WTC11 (cell line): ENCODE data around the gene DOCK1.
"Not testable (repeated sequence)": the region's sequence is repeated elsewhere in the genome, so short reads cannot be mapped to it uniquely, and the experiment has no call there.

ENCODE experiments used
- CREB1 ChIP-seq: sonication (generic); formaldehyde crosslinking; IDR thresholded peaks from 2 replicates; pipeline ENCODE4 v1.8.0; 2023; ENCODE audit warnings: mild to moderate bottlenecking, missing genetic modification reagents
- ELF4 ChIP-seq: sonication (generic); formaldehyde crosslinking; IDR thresholded peaks from 2 replicates; pipeline ENCODE4 v1.8.1; 2022; ENCODE audit warnings: low read depth, mild to moderate bottlenecking, moderate library complexity, missing genetic modification reagents
- NR3C1 ChIP-seq: sonication (generic); formaldehyde crosslinking; conservative IDR thresholded peaks from 2 replicates; pipeline ENCODE4 v1.8.1; 2023; ENCODE audit warnings: low read depth, mild to moderate bottlenecking, missing genetic modification reagents
- ZNF121 ChIP-seq: sonication (generic); formaldehyde crosslinking; IDR thresholded peaks from 2 replicates; pipeline ENCODE4 v1.8.0; 2023; ENCODE audit warnings: missing genetic modification reagents
- ZNF232 ChIP-seq: sonication (generic); formaldehyde crosslinking; IDR thresholded peaks from 2 replicates; pipeline ENCODE4 v1.8.0; 2022; ENCODE audit warnings: mild to moderate bottlenecking, missing genetic modification reagents
- ZNF532 ChIP-seq: fragments of 250-450 bp; sonication (Bioruptor Pico); IDR thresholded peaks from 2 replicates; pipeline ENCODE4 v1.9.0; 2021; ENCODE audit warnings: mild to moderate bottlenecking, borderline replicate concordance
- ZSCAN18 ChIP-seq: fragments of 250-450 bp; sonication (Bioruptor Pico); IDR thresholded peaks from 2 replicates; pipeline ENCODE4 v2.1.2; 2022; ENCODE audit warnings: mild to moderate bottlenecking, moderate library complexity
- TF ChIP-seq, protein P1 (sequence below): fragments of 200-600 bp; IDR thresholded peaks from 2 replicates; pipeline ENCODE4 v1.8.0; 2022; ENCODE audit warnings: antibody characterized with exemption

GRCh38 chr10:127299192-127299591 lies 394.0 kb downstream of the DOCK1 start:
- TF ChIP-seq ZNF532 (CRISPR knock-in tag); ZNF232; ZSCAN18; CREB1; ELF4 (CRISPR knock-in tag); ZNF121 (CRISPR knock-in tag); NR3C1: not testable (repeated sequence)
- TF ChIP-seq, protein P1, sequence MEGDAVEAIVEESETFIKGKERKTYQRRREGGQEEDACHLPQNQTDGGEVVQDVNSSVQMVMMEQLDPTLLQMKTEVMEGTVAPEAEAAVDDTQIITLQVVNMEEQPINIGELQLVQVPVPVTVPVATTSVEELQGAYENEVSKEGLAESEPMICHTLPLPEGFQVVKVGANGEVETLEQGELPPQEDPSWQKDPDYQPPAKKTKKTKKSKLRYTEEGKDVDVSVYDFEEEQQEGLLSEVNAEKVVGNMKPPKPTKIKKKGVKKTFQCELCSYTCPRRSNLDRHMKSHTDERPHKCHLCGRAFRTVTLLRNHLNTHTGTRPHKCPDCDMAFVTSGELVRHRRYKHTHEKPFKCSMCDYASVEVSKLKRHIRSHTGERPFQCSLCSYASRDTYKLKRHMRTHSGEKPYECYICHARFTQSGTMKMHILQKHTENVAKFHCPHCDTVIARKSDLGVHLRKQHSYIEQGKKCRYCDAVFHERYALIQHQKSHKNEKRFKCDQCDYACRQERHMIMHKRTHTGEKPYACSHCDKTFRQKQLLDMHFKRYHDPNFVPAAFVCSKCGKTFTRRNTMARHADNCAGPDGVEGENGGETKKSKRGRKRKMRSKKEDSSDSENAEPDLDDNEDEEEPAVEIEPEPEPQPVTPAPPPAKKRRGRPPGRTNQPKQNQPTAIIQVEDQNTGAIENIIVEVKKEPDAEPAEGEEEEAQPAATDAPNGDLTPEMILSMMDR = not testable (repeated sequence)
